Panc1 (cell line): Measurements from ENCODE around the gene COL1A1.

Source experiments
- POLR2AphosphoS5 ChIP-seq: IDR thresholded peaks from 2 replicates; pipeline ENCODE4 v1.6.1; 2012; ENCODE audit warnings: mild to moderate bottlenecking, low read depth, low read length, moderate library complexity
- SIN3A ChIP-seq: IDR thresholded peaks from 2 replicates; pipeline ENCODE4 v1.6.1; 2012; ENCODE audit warnings: low read depth, mild to moderate bottlenecking, low read length, moderate library complexity, borderline replicate concordance; ENCODE audit not compliant: insufficient read depth
- TF ChIP-seq, protein P1 (sequence below): fragments of 450-650 bp; IDR thresholded peaks from 2 replicates; pipeline ENCODE4 v1.5.1; 2017; ENCODE audit warnings: mild to moderate bottlenecking
- TF ChIP-seq, protein P2 (sequence below), 2 experiments: IDR thresholded peaks; 2 replicates each; pipeline ENCODE4 v1.6.1; 2011 to 2012; ENCODE audit warnings: low read depth in 2 of 2, control low read depth in 1 of 2, low read length in 1 of 2, mild to moderate bottlenecking in 1 of 2, moderate library complexity in 1 of 2; ENCODE audit not compliant: insufficient read depth in 1 of 2

DNA sequence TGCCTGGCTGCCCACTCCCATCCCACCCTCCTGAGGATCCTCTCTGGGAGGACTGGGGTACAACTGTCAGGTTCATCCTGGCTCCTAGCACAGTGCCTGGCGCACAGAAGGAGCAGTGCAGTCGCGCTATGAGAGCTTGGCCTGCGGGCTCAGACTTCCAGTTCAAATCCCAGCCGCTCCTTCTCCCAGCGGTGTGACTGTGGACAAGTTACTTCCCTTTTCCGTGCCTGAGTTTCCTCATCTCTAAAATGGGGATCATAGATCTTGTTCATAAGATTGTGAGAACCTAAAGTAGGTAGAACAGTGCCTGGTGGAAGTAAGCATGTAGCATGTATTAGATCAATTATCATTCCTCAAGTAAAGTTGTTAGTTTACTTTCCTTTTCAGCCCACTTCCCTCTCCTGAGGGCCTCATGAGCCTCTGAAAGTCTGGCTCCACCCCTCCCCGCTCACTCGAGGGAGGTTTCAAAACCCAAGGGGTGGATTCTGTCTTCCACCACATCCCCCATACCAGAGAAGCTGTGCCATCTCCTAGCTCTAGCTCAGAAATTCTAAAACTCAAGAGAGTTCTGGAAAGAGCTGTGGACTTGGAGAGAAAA is 19.9 kb upstream of the COL1A1 start:
- TF ChIP-seq, protein P1, sequence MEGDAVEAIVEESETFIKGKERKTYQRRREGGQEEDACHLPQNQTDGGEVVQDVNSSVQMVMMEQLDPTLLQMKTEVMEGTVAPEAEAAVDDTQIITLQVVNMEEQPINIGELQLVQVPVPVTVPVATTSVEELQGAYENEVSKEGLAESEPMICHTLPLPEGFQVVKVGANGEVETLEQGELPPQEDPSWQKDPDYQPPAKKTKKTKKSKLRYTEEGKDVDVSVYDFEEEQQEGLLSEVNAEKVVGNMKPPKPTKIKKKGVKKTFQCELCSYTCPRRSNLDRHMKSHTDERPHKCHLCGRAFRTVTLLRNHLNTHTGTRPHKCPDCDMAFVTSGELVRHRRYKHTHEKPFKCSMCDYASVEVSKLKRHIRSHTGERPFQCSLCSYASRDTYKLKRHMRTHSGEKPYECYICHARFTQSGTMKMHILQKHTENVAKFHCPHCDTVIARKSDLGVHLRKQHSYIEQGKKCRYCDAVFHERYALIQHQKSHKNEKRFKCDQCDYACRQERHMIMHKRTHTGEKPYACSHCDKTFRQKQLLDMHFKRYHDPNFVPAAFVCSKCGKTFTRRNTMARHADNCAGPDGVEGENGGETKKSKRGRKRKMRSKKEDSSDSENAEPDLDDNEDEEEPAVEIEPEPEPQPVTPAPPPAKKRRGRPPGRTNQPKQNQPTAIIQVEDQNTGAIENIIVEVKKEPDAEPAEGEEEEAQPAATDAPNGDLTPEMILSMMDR = no peak
- no peak for TF ChIP-seq SIN3A
- TF ChIP-seq POLR2AphosphoS5 = no peak
- TF ChIP-seq, protein P2, sequence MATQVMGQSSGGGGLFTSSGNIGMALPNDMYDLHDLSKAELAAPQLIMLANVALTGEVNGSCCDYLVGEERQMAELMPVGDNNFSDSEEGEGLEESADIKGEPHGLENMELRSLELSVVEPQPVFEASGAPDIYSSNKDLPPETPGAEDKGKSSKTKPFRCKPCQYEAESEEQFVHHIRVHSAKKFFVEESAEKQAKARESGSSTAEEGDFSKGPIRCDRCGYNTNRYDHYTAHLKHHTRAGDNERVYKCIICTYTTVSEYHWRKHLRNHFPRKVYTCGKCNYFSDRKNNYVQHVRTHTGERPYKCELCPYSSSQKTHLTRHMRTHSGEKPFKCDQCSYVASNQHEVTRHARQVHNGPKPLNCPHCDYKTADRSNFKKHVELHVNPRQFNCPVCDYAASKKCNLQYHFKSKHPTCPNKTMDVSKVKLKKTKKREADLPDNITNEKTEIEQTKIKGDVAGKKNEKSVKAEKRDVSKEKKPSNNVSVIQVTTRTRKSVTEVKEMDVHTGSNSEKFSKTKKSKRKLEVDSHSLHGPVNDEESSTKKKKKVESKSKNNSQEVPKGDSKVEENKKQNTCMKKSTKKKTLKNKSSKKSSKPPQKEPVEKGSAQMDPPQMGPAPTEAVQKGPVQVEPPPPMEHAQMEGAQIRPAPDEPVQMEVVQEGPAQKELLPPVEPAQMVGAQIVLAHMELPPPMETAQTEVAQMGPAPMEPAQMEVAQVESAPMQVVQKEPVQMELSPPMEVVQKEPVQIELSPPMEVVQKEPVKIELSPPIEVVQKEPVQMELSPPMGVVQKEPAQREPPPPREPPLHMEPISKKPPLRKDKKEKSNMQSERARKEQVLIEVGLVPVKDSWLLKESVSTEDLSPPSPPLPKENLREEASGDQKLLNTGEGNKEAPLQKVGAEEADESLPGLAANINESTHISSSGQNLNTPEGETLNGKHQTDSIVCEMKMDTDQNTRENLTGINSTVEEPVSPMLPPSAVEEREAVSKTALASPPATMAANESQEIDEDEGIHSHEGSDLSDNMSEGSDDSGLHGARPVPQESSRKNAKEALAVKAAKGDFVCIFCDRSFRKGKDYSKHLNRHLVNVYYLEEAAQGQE (IDR thresholded peaks at IDR 0.05; ENCODE audit: insufficient read depth in 1 of 2, low read depth in 2 of 2, low read length in 1 of 2) = no peak
